Renal pelvis (tissue), 12 donors: ENCODE results near the gene GSG1. TPM values are rescaled to one million over a fixed set of nuclear protein-coding genes. Genes with fewer than 3 reads are reported as not detected.
A peak's percentile ranks its signal among the peaks of the same experiment; 100 is the strongest.

ENCODE experiments used
- DNase-seq: peaks from one replicate; pipeline ENCODE4 v3.0.0-alpha.2; 2013
- long read RNA-seq, 16 experiments: transcript quantifications; one replicate each; lab custom pipeline, GENCODE V29; 2026
- polyA plus RNA-seq, 3 donors: library from polyadenylated mRNA; unstranded; fragments of 120-200 nt; gene quantifications; one replicate each; pipeline ENCODE4 v1.2.1, GENCODE V29; 2013; ENCODE audit not compliant: insufficient read length in 3 of 3

Gene GSG1
- polyA plus RNA-seq = under 1 TPM; 0.28 to 0.87 (median 0.55) TPM
- long read RNA-seq, donor 1 = 0 reads
- long read RNA-seq, donor 2 = 0 reads
- long read RNA-seq, donor 3 = 0 reads
- long read RNA-seq, donor 4, partial matches to known transcripts = 0 of 1 reads
- long read RNA-seq, donor 4, other reads (novel, unspliced or antisense) = 0 of 1 reads
- long read RNA-seq, donor 5 = 0 reads
- long read RNA-seq, donor 6 = 0 reads
- long read RNA-seq, donor 7 = 0 reads
- long read RNA-seq, donor 8 = 0 reads
- long read RNA-seq, donor 9 = 0 reads
- long read RNA-seq, donor 10 = 0 reads
- long read RNA-seq, donor 11 = 0 reads
- long read RNA-seq, donor 12 = 0 reads
- long read RNA-seq, donor 13 = 0 reads
- long read RNA-seq, donor 14 = 0 reads
- long read RNA-seq, donor 15 = 0 reads
- long read RNA-seq, donor 16 = 0 reads

DNA sequence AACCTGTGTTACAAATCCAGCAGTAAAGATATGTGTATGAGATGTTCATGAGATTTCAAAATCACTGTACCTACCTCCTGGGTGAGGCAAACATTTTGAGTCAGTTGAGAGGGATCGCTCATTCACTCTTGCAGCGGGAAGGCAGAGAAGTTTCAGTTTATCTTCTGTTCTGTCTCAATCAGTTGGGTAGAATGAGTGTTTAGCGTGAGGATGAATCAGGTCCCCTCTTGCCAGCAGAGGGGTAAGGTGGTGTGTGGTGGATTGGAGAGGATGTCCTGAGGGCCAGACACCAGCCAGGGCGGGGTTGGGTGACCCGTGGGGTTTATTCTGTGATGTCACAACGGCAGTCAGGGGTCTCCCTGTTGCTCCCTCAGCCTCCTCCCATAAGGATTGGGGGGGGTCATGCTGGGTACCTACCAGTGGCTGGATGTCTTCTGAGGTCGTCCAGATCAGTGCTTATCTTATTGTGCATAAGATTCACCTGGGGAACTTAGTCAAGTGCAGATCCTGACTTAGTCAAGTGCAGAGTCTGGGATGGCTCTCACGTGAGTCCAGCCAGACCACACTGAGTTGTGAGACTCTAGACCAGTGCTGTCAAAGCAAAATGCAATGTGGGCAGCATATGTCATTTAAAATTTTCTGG, at the start of gene GSG1:
TSS of gene GSG1 (minus strand) at position 277 of the 643 bp plus-strand sequence. CDS start at position 122, 155 bp downstream.
- no peak for DNase-seq

DNA sequence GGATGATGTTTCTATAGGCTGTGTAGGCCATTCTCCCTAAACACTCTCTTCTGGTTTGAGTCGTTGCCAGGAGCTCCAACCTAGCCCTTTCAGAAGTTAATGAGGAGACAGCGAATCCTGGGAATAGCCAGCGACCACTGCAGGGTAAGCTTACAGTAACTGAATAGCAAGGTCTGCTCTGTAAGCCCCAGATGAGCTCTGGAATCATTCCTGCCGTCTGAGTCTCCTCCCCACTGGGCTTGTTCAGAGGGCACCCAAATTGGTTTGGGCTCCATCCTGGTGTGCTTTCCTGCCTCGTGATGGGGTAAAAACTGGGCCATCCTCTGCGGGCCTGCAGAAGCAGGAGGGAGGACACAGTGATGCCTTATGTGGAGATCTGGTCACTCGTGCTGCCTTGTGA, 49.7 kb upstream of the GSG1 start:
- no peak for DNase-seq

DNA sequence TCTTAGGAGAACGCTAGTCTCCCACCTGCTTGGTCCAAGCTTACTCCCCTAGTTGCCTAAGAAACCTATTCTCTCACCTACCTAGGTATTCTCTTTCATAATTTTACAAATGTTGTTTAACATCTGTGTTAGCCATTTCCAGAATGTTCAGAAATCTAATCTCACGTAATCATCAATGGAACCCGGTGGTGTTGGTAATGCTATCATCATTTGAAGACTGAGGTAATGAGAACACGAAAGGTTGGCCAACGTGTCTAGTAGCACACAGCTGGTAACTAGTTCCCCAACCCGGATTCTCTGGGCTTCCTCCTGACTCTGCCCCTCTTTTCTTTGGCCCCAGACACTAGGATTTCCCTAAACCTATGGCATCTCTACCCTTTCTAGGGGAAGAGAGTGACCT, 49.3 kb upstream of the GSG1 start:
- no peak for DNase-seq

DNA sequence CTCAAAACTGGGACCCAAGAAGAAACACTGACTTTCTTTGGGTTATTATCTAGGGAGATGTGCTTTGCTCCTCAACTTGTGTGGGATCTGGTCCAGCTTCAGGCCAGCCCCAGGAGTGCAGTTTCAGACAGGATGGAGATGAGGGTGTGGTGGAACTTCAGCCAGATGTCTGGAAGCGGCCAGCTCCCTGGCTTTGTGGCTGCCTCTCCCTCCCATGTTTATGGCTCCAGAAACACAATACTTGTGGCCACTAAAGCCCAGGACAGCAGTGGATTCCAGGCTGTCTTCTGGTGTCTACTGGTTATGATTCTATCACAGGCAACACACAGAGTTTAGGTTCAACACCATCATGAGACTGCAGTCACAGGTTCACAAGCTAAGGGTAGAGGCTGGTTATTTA, 48.8 kb upstream of the GSG1 start:
- no peak for DNase-seq

DNA sequence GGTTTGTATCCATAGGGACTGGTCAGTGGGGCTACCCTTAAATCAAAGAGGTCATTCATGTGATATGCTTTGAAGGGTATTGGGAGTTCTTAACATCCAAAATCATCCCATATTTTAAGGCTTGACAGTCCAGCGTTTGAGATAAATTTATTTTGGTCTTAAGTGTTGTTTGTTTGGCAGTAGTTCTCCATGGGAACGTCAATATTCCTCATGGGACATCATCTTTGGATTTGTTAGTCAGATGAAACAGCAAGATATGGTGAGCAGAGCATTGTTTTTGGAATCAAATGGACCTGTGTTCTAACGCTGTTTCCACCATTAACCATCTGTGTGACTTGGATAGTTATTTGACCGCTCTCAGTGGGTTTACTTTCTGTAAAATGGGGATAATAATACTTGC, 45.9 kb upstream of the GSG1 start:
- DNase-seq = no peak

DNA sequence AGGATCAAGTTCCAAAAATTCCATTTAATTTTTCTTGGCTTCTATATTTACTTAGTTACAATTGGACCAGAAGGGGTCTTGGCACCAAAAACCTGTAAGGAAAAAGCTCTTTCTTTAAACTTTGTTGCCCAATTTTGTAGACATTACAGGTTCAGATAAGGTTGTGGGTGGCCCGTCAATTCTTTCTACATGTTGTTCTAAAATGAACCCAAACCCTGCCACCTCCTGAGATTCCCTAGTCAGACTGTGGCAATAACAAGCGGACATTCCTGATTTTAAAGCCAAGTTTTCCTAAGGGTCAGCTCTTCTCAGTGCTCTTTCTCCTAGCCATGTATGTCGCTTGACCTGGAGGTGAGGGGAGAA, 45.0 kb upstream of the GSG1 start:
- DNase-seq = no peak

DNA sequence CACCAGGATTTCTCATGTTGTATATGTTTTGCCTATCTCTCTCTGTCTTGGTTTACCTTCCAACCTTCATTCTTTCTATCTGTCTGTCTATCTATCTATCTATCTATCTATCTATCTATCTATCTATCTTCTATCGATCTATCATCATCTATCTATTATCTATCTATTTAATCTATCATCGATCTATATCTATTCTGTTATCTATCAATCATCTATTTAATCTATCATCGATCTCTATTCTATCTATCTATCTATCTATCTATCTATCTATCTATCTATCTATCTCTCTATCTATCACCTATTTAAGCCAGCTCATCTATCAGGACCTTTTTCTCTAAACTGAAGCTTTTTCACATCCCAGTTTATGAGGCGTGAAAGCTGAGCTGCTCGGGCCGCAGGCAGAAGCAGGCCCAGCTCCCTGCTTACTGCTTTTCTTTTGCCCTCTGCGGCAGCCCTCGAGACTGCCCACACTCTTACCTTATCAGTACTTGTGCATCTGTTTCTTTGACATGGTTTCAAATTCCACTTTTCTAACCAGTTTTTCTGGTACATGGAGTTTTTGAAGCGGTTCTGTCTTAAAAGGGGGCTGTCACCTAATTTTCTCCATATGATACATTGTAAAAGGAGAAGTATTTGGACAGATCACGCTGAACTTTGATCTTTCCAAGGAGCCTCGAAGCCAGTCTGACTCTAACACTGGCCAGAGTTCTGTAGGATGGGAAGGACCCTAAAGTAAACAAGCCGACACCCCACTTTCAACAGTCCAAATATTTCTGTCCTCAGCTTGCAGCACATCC, 44.4 kb upstream of the GSG1 start:
- DNase-seq = peak; percentile 62

DNA sequence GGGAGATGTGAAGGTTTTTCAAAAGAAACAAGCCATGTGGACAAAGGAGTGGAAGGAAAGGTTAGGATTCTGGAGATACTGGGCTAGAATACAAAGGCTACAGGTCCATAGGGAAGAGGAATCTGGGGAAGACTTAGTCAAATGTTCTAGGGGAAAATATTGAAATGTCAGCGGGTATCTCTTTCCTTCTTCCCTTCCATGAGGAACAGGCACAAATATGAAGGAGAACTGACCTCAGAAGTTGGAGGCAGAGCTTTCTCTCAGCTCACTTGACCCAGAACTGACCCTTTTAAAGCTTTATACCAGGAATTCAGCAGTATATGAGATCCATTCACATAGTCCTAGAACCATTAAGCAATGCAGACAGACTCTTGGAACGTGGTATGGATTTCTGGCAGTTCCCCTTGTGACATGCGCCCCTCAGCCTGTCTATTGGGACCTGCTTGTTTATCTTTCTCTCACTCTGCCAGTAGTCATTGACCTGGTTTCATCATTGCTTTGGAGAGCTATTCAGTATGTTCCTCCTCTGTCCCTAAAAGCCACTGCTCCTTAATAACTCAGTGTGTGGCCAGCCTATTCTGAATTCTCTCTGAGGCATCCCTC, 43.0 kb upstream of the GSG1 start:
- DNase-seq = no peak

DNA sequence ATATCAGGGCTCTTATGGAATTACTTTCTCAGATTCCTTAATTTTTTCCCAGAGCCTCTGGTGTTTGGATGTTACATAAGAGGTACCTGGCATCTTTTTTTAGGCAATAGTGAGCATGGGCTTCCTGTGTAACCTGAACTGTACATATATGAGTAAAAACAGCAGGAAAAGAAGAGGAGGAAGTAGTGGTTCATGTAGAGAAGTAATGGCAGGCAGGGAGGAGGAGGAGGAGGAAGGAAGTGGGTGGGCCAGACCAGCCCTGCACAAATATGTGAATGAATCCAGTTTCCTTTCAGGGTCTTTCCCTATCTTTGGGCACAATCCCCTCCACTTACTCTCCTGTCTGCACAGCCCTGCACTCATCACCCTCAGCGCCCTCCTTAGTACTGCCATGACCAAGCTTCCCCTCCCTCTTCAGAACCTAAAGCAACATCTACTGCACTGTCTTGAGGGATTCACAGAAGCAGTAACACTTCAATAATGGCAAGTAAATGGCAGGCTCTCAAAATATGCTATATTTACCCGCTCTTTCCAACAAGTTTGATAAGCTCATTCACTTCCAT, 40.9 kb upstream of the GSG1 start:
- no peak for DNase-seq

DNA sequence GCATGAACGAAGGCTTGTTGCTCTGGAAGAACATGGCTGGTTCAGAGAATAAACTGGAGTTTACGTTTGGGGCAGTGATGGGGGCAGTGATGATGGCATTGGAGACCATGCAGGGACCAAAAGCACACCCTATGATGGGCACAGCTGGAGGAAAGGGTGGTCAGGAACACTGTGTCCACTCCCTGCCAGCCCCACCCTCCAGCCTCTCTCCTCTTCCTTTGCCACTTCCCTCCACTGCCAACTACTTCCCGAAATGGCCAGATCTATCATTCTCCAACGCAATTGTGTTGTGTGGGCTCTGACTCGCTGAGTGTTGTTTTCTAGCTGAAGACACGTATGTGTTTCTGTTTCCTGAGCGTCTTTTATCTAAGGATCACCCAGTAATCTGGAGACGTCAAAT, 39.3 kb upstream of the GSG1 start:
- DNase-seq = no peak

DNA sequence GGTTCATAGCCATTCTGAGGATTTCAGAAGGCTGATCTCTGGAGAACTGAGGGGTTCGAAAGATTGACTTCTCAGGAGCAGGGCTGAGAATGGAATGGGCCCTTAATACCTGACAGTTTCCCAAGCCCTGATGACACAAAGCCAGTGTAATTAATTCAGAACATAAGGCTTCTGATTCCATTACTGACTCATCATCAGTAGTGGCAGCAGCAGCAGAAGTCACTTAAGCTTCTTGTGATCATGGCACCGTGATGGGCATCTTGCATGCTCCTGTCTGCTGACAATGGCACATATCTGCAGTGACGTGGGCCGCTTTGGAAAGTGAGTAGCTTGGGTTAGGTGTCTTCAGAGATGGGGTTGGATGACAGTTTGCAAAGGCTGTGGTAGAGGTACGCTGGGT, 38.2 kb upstream of the GSG1 start:
- no peak for DNase-seq

DNA sequence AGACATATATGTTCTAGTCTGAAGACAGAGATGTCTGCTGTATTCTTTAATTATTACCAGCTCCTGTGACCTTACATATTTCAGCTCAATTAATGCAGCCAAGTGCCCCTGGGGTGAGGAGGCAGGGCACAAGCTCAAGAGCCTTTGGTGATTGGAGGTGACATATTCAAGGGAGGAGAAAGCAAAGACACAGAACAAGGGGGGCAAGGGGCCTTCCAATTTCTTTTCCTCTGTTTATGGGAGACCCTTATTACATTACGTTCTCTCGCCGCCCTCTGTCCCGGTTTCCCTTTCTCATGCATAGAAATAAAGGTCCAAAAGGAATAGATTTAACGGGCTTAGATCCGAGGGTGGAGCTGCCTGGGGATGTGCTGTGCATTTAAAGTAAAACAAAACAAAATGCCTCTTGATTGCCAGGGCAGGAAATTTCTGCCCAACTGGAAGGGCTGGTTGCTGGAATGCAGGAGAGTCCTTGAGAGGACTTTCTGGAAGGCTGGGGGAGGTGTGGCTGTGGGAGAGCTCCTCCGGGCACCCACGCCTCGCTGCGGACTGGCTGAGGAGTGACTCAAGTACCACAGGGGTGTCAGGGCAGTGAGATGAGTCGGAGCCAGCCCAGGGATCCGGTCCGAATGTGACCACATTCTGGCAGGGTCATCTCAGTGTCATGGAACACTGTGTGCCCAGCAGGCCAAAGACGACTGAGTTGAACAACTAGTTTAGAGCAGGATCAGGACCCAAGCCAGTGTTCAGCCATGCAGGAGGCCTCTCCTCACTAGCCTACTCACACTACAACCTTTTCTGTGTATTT, 32.1 kb upstream of the GSG1 start:
- DNase-seq = peak; percentile 78

DNA sequence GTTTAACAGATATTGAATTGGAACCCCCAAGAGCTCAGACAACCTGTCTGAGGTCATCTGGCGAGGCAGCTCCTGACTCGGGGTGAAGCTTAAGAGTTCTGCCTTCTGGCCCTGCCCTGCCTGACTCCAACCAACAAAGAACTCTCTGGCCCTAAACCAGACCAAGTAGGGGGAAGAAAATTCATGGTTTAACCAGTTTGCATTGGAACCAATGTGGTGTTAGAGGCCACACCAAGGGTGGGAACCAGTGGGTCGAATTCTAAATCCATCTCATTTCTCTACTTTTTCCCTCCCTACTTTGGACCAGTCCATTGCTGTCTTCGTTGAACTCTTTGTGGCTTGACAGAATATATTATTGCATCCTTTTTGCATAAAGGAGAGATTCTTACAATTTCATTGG, 30.4 kb upstream of the GSG1 start:
- DNase-seq = no peak

DNA sequence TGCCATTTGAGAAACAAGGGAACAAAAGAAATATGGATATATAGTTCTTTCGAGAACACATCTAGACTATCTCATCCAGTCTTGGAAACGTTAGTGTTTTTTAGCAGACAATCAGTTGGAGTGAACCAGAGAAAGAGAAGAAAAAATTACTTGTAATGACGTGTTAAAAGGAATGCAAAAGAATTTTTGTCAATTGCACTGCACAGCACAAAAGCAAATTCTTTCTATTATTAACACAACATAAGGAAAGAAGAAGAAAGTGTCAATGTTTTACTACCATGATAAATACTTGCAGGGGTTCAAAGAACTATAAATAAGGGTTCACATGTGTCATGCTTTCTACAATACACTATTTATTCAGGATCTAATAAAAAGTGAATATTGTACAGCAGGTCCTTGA, 27.5 kb upstream of the GSG1 start:
- DNase-seq = no peak

DNA sequence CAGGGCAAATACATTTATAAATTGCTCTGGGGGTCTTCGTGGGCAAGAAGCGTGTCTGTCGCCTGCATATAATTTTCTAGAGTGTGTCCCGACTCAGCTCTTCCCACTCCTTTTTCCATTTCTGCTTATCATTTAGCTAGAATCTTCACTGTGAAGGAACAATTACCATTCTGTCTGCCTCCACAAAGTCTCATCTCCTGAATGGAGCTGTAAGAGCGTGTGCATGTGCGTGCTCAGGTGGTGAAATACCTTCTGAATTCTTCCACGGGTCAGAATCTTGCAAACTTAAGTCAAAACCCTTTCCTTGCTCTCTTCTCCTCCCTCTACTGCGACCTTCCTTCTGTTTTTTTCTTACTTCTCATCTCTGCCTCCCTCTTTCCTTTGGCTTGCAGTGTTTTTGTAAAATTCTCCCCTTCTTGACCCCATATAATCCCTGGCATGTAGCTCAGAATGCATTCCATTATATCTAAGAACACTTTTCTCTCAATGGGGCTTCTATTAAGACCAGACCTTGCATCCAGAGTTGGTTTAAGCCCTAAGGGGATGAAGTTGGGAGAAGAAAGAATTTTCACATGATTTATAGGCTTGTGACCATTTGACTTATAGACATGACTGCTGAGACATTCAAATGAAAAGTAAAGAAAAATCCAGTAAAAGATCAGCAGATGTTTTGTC, 25.0 kb upstream of the GSG1 start:
- no peak for DNase-seq

DNA sequence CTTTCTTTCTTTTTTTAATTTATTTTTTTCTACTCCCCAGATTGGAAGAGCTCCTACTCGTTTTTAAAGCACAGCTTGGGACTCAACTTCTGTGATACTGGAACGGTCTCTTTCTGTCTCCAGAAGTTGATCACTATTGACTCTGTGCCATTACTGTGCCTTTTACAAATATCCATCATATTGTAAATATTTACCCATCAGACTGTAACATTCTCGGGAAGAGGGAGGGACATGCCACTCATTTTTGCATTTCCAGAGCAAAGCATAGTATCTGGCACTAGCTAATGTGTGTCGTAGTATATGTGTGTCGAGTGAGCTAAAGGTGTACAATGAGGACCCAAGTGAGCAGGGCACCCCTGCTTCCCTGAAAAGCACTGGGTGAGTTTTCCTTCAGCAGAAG, 24.0 kb upstream of the GSG1 start:
- DNase-seq = no peak

DNA sequence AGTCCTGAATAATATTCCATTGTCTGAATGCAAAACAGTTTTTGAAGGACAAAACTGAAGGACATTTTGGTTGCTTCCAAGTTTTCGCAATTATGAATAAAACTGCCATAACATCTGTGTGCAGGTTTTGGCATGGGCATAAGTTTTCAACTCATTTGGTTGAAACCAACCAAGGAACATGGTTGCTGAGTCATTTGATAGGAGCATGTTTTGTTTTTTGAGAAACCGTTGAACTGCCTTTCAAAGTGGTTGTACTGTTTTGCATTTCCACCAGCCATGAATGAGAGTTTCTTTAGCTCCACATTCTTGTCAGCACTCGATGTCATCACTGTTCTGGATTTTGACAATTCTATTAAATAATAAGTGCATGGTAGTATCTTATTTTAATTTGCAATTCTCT, 23.0 kb upstream of the GSG1 start:
- DNase-seq = no peak

DNA sequence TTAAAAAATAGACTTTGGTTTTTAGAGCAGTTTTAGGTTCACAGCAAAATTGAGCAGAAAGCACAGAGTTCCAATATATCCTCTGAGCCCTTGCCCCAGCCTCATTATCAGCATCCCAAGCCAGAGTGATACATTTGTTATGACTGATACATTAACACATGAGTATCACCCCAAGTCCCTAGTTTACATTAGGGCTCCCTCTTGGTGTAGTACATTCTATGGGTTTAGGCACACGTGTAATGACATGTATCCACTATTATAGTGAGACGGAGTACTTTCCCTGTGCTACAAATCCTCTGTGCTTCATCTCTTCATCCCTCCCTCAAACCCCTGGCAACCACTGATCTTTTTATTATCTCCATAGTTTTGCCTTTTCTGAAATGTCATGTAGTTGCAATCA, 22.5 kb upstream of the GSG1 start:
- no peak for DNase-seq

DNA sequence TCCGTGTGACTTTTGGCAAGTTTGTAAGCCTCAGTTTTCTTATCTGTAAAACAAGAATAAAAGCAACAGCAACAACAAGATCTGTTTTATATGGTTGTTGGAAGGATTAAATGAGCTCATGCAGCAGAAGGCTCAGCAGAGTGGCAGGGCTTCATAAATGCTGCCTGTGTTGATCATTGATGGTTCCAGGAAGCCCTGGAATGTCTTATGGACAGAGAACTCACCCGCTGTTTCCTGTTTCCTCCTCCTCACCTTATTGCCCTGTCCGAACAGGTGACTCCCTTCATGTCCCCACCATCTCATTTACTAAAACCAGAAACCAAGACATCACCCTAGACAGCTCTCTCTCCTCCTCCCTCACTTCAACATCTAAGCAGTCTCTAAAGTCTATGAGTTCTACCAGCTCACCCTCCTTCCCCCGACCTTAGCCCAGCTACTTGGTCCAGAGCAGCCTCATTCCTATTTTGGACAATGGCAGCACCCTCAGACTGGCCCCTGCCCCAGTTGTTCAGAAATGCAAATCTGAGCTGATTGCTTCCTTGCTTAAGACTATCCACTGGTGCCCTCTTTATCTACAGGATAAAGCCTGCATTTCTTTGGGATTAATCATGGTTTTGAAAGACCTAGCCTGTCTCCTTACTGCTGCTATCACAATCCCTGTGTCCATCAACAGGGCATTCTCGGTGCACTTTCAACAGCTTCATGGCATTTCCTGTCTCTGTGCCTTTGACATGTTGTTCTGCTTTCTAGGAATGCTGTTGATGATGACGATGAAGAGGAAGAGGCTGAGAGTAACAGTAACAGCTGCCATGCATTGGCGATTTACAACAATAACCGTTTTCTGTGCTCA, 21.4 kb upstream of the GSG1 start:
- DNase-seq = no peak

DNA sequence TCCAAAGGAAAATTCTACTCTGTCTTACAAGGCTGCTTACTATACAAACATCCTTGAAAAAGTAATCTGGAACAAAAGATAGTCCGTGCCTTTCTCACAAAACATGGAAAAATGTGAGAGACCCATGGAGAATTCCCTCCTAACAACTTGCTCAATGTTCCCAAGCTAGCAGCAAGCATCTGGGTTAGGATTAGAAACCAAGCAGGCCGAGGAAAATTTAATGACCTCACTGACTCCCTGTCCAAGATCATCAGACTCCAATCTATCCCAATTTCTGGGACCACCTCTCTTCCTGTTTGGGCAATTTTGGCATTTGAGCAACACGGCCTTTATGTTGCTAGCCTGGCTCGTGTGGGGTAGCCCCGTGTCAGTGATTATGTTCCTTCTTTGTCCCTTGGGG, 18.1 kb upstream of the GSG1 start:
- no peak for DNase-seq
